Measurements from ENCODE around the gene SEL1L2. TPM values are rescaled to one million over a fixed set of nuclear protein-coding genes. Genes with fewer than 3 reads are reported as not detected.

SEL1L2 gene
- total RNA-seq, 1 experiment from 2014 or later = not detected

GRCh38 chr20:13865156-13865555 is 125.3 kb downstream of the SEL1L2 start:
- H3K36me3 Mint-ChIP-seq (ENCODE audit: insufficient read depth, unreplicated experiment) = no peaks in the 10 kb centered on the region
- no peak for TF ChIP-seq CTCF (IDR thresholded peaks at IDR 0.05; ENCODE audit: unreplicated experiment)
- intact Hi-C loops (cut with micrococcal nuclease; ENCODE audit: unreplicated experiment) = no loop called here
- H3K27ac Mint-ChIP-seq (ENCODE audit: unreplicated experiment) = no peak overlapping the region
- no peaks in the 10 kb centered on the region for H3K4me1 Mint-ChIP-seq (ENCODE audit: low read depth, unreplicated experiment)
- no peak for DNase-seq
- no TSS peak for BruUV-seq (replicated peaks)
- peaks cover 36% of the 10 kb centered on the region for H3K27me3 Mint-ChIP-seq (ENCODE audit: unreplicated experiment)
- CTCF ChIA-PET = no interaction called here
- H3K9me3 Mint-ChIP-seq (ENCODE audit: low read depth, unreplicated experiment) = no peaks in the 10 kb centered on the region
- no peak overlapping the region for H3K4me3 Mint-ChIP-seq (ENCODE audit: low read depth, unreplicated experiment)

- H3K9me3 Mint-ChIP-seq (ENCODE audit: low read depth, unreplicated experiment) = no peaks in the 10 kb centered on the region
- H3K27ac Mint-ChIP-seq (ENCODE audit: unreplicated experiment) = no peak overlapping the region
- peaks cover 42% of the 10 kb centered on the region for H3K27me3 Mint-ChIP-seq (ENCODE audit: unreplicated experiment)
- CTCF ChIA-PET = interaction anchor here (0.6 kb wide), 2 partner anchors 13 to 25 kb away, joined by 5 to 9 read pairs; no protein-coding TSS in a partner anchor
- BruUV-seq (replicated peaks) = no TSS peak
- no peaks in the 10 kb centered on the region for H3K4me1 Mint-ChIP-seq (ENCODE audit: low read depth, unreplicated experiment)
- DNase-seq = no peak
- intact Hi-C loops (cut with micrococcal nuclease; ENCODE audit: unreplicated experiment) = no loop called here
- TF ChIP-seq CTCF (IDR thresholded peaks at IDR 0.05; ENCODE audit: unreplicated experiment) = no peak
- no peak overlapping the region for H3K4me3 Mint-ChIP-seq (ENCODE audit: low read depth, unreplicated experiment)
- H3K36me3 Mint-ChIP-seq (ENCODE audit: insufficient read depth, unreplicated experiment) = no peaks in the 10 kb centered on the region
Observed at GRCh38 chr20:13863244-13863643, 127.2 kb downstream of the SEL1L2 start.

GRCh38 chr20:13862245-13862644 is 128.2 kb downstream of the SEL1L2 start:
- no peak overlapping the region for H3K4me3 Mint-ChIP-seq (ENCODE audit: low read depth, unreplicated experiment)

DNA sequence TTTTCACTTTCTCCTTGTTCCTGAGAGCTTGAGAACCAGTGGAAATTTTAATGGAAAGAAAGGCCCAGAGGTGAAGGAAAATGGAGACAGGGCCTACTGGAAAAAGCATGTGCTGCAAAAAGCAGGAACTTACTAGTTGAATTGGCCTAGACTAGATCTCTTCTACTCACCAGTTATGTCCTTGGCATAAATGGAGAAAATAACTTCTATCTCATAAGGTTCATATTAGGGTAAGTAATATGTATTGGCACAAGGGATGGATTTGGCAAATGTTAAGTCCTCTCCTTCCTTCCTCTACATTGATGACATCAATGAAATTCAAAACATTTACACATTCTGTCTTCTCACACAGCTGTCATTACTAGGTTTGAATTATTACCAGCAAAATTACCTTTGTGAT is 131.5 kb downstream of the SEL1L2 start:
- Mint-ChIP-seq H3K4me1 (ENCODE audit: low read depth, unreplicated experiment) (no peaks in the 10 kb centered on the region), H3K9me3 (ENCODE audit: low read depth, unreplicated experiment) (no peaks in the 10 kb centered on the region), H3K27me3 (ENCODE audit: unreplicated experiment) (peaks cover 28% of the 10 kb centered on the region), H3K4me3 (ENCODE audit: low read depth, unreplicated experiment) (no peak overlapping the region), H3K36me3 (ENCODE audit: insufficient read depth, unreplicated experiment) (no peaks in the 10 kb centered on the region), H3K27ac (ENCODE audit: unreplicated experiment) (no peak overlapping the region)
- TF ChIP-seq CTCF (IDR thresholded peaks at IDR 0.05; ENCODE audit: unreplicated experiment) = no peak
- intact Hi-C loops (cut with micrococcal nuclease; ENCODE audit: unreplicated experiment) = no loop called here
- no TSS peak for BruUV-seq (replicated peaks)
- CTCF ChIA-PET = no interaction called here
- DNase-seq = no peak

More at GRCh38 chr20:13862245-13862644, 128.2 kb downstream of the SEL1L2 start:
- H3K36me3 Mint-ChIP-seq (ENCODE audit: insufficient read depth, unreplicated experiment) = no peaks in the 10 kb centered on the region
- H3K4me1 Mint-ChIP-seq (ENCODE audit: low read depth, unreplicated experiment) = no peaks in the 10 kb centered on the region
- DNase-seq = no peak
- BruUV-seq (replicated peaks) = no TSS peak
- H3K27me3 Mint-ChIP-seq (ENCODE audit: unreplicated experiment) = peaks cover 42% of the 10 kb centered on the region
- no peak overlapping the region for H3K27ac Mint-ChIP-seq (ENCODE audit: unreplicated experiment)
- CTCF ChIA-PET = no interaction called here
- no peaks in the 10 kb centered on the region for H3K9me3 Mint-ChIP-seq (ENCODE audit: low read depth, unreplicated experiment)
- intact Hi-C loops (cut with micrococcal nuclease; ENCODE audit: unreplicated experiment) = no loop called here
- TF ChIP-seq CTCF (IDR thresholded peaks at IDR 0.05; ENCODE audit: unreplicated experiment) = no peak

Measured in Calu3 (cell line).